K562 (cell line): ENCODE results near the gene ANO6. TPM values are rescaled to one million over a fixed set of nuclear protein-coding genes. Genes with fewer than 3 reads are reported as not detected.

Source experiments
- ATAC-seq: fragments of 200-7000 bp; cut with Tn5 transposase; 3 replicates; pipeline ENCODE4 v1.9.1; 2020; ENCODE audit warnings: moderate library complexity
- BruUV-seq: library from RNA; stranded (reverse); fragments of 400-500 nt; replicated peaks from 2 replicates; lab custom pipeline; 2021; lab: Mats Ljungman, UMichigan
- CTCF ChIA-PET: fragments of 300-600 bp; formaldehyde crosslinking; extraction: SDS; loops from one replicate; lab custom pipeline; 2021; ENCODE audit warnings: low intra/inter-chr PET ratio; lab: Yijun Ruan, JAX
- POLR2A ChIA-PET: fragments of 300-600, 350-650 bp; sonication (Branson Sonifier 250); formaldehyde crosslinking; extraction: SDS; loops from one replicate; lab custom pipeline; 2021; ENCODE audit warnings: antibody characterized with exemption, inconsistent platforms; lab: Yijun Ruan, JAX
- DNase-seq, 4 experiments: peaks; one replicate each; pipeline versions ENCODE4 v3.0.0 to v3.0.0-alpha.2; 2011 to 2018; ENCODE audit warnings: low spot score in 3 of 4, mixed read lengths in 3 of 4; ENCODE audit errors: extremely low read depth in 1 of 4
- FAIRE-seq: peaks from 2 replicates; lab custom pipeline; 2011; peaks lifted over from hg19 to GRCh38; lab: Jason Lieb, UNC
- H2AFZ ChIP-seq: 2 replicates; pipeline ENCODE4 v1.6.0; 2011; ENCODE audit warnings: low read depth, low read length, control low read depth, inconsistent platforms
- H3K27ac ChIP-seq: fragments of 200-600 bp; 3 replicates; pipeline ENCODE4 v1.8.0; 2011; ENCODE audit warnings: low read depth, mild to moderate bottlenecking, control low read depth, inconsistent platforms, low read length, moderate library complexity, mixed read lengths; ENCODE audit errors: extremely low read depth
- H3K27me3 ChIP-seq, 2 experiments: fragments of 300-600 bp in 1 of 2; 2 replicates in 1 of 2; 3 replicates in 1 of 2; pipeline versions ENCODE4 v1.6.0 to v1.8.0; 2011; ENCODE audit warnings: inconsistent platforms in 2 of 2, low read length in 2 of 2, mild to moderate bottlenecking in 1 of 2, mixed read lengths in 1 of 2, moderate library complexity in 1 of 2; ENCODE audit not compliant: control insufficient read depth in 2 of 2, insufficient read depth in 2 of 2
- H3K36me3 ChIP-seq: fragments of 300-600 bp; 3 replicates; pipeline ENCODE4 v1.8.0; 2011; ENCODE audit warnings: mild to moderate bottlenecking, low read length, inconsistent platforms; ENCODE audit not compliant: control insufficient read depth, insufficient read depth
- H3K4me1 ChIP-seq, 2 experiments: fragments of 200-600 bp in 1 of 2; replicated peaks in 1 of 2; 2 replicates in 1 of 2; 3 replicates in 1 of 2; pipeline versions ENCODE4 v1.5.1 to v1.8.0; 2011; ENCODE audit warnings: inconsistent platforms in 2 of 2, low read length in 2 of 2, mild to moderate bottlenecking in 1 of 2, mixed read lengths in 1 of 2, moderate library complexity in 1 of 2; ENCODE audit not compliant: control insufficient read depth in 2 of 2, insufficient read depth in 2 of 2
- H3K4me2 ChIP-seq: 2 replicates; pipeline ENCODE4 v1.6.1; 2011; ENCODE audit warnings: low read length, control low read depth, inconsistent platforms, mixed read lengths; ENCODE audit not compliant: insufficient read depth
- H3K4me3 ChIP-seq: fragments of 200-600 bp; sonication (generic), shearing (Covaris generic); 2 replicates; pipeline ENCODE4 v1.5.1; 2016; ENCODE audit warnings: control low read depth, inconsistent platforms
- H3K79me2 ChIP-seq: fragments of 200-600 bp; 3 replicates; pipeline ENCODE4 v1.8.0; 2011; ENCODE audit warnings: low read length, inconsistent platforms; ENCODE audit not compliant: control insufficient read depth, insufficient read depth
- H3K9ac ChIP-seq, 2 experiments: 2 replicates each; pipeline versions ENCODE4 v1.6.0 to v1.6.1; 2011; ENCODE audit warnings: low read depth in 2 of 2, low read length in 2 of 2, control low read depth in 1 of 2, inconsistent platforms in 1 of 2, mild to moderate bottlenecking in 1 of 2, mixed read lengths in 1 of 2; ENCODE audit not compliant: insufficient read depth in 1 of 2
- H3K9me1 ChIP-seq: one replicate; pipeline ENCODE4 v1.6.0; 2011; ENCODE audit warnings: inconsistent platforms, mild to moderate bottlenecking, low read length, moderate library complexity; ENCODE audit not compliant: control insufficient read depth, insufficient read depth
- H3K9me3 ChIP-seq: replicated peaks from 2 replicates; pipeline ENCODE4 v1.5.1; 2011; ENCODE audit warnings: low read depth, low read length, inconsistent platforms; ENCODE audit not compliant: control insufficient read depth, insufficient read depth
- H4K20me1 ChIP-seq: replicated peaks from 2 replicates; pipeline ENCODE4 v1.6.1; 2011; ENCODE audit warnings: low read length, inconsistent platforms, mixed read lengths; ENCODE audit not compliant: control insufficient read depth, insufficient read depth
- C11orf30 ChIP-seq: fragments of 450-650 bp; IDR thresholded peaks from 2 replicates; pipeline ENCODE4 v1.6.1; 2016; ENCODE audit warnings: low read depth, mild to moderate bottlenecking
- CBX2 ChIP-seq: fragments of 200-600 bp; sonication (generic); IDR thresholded peaks from one replicate; pipeline ENCODE4 v1.6.1; 2012; ENCODE audit warnings: mild to moderate bottlenecking, low read length, inconsistent platforms; ENCODE audit not compliant: insufficient read depth, poor library complexity, severe bottlenecking
- DIDO1 ChIP-seq: fragments of 450-650 bp; IDR thresholded peaks from 2 replicates; pipeline ENCODE4 v1.6.1; 2016; ENCODE audit warnings: low read depth, missing biosample characterization, missing genetic modification characterization
- DLX4 ChIP-seq: fragments of 250-450 bp; sonication (Bioruptor Pico); IDR thresholded peaks from 2 replicates; pipeline ENCODE4 v1.6.1; 2021; ENCODE audit warnings: mild to moderate bottlenecking
- MAFF ChIP-seq: IDR thresholded peaks from 2 replicates; pipeline ENCODE4 v1.6.1; 2012; ENCODE audit warnings: low read length, improper control_type of control experiment
- POLR2G ChIP-seq: fragments of 200-400 bp; formaldehyde crosslinking; IDR thresholded peaks from 2 replicates; pipeline ENCODE4 v1.6.1; 2017; ENCODE audit warnings: low read depth, mild to moderate bottlenecking, antibody characterized with exemption, low read length, moderate library complexity
- SMARCC2 ChIP-seq: fragments of 450-650 bp; IDR thresholded peaks from 2 replicates; pipeline ENCODE4 v1.6.1; 2017; ENCODE audit warnings: antibody characterized with exemption, moderate library complexity, mild to moderate bottlenecking, low read depth
- TRIM28 ChIP-seq: fragments of 450-650 bp; IDR thresholded peaks from 2 replicates; pipeline ENCODE4 v1.6.1; 2017
- U2AF1 ChIP-seq: fragments of 200-400 bp; formaldehyde crosslinking; optimal IDR thresholded peaks from 2 replicates; pipeline ENCODE3; 2017; ENCODE audit warnings: mild to moderate bottlenecking, low read depth, low read length, moderate library complexity
- ZNF232 ChIP-seq: sonication (generic); formaldehyde crosslinking; IDR thresholded peaks from 2 replicates; pipeline ENCODE4 v1.8.0; 2022; ENCODE audit warnings: mild to moderate bottlenecking, missing genetic modification reagents
- ZNF316 ChIP-seq: fragments of 450-650 bp; IDR thresholded peaks from 2 replicates; pipeline ENCODE4 v1.6.1; 2016
- ZNF395 ChIP-seq: fragments of 200-800 bp; sonication (Bioruptor generic); IDR thresholded peaks from 2 replicates; pipeline ENCODE4 v1.6.1; 2017; ENCODE audit warnings: missing genetic modification characterization, missing compliant biosample characterization
- ZNF668 ChIP-seq: fragments of 250-450 bp; sonication (Bioruptor Pico); IDR thresholded peaks from 2 replicates; pipeline ENCODE4 v1.8.0; 2022; ENCODE audit warnings: mild to moderate bottlenecking, inconsistent platforms
- WGBS: fragments of 100-300 bp; shearing (Covaris generic); methylation state at CpG from one replicate; pipeline ENCODE4 v1.1.6; 2016; ENCODE audit warnings: low coverage, mixed read lengths; ENCODE audit not compliant: insufficient coverage; ENCODE audit errors: missing lambda C conversion rate; 5-methylcytosine and 5-hydroxymethylcytosine counted together
- in situ Hi-C: fragments of 300-500 bp; cut with MboI; formaldehyde crosslinking; loops from 4 replicates; pipeline ENCODE4 v1.15.0; 2018; ENCODE audit warnings: inconsistent platforms, mixed read lengths
- intact Hi-C: fragments of 100-400 bp; cut with micrococcal nuclease; formaldehyde crosslinking; loops from 2 replicates; pipeline ENCODE4 v1.14.2; 2022
- polyA plus RNA-seq, 8 experiments: library from polyadenylated mRNA; depleted of rRNA in 4 of 8; stranded (reverse) in 5 of 8; unstranded in 3 of 8; fragments of >200 nt; fragmentation: Nextera tagmentation in 2 of 8; fragmentation: Illumina TruSeq in 1 of 8; extraction: Ambion mirVana in 2 of 8; extraction: Trizol in 1 of 8; gene quantifications; 2 replicates each; pipeline versions ENCODE4 v1.2.1 to v1.2.3, GENCODE V29; 2011 to 2014; ENCODE audit warnings: inconsistent platforms in 1 of 8, missing spikeins in 1 of 8
- total RNA-seq, 7 experiments: library from RNA; depleted of rRNA in 6 of 7; stranded (reverse); fragments of >200 nt in 6 of 7; fragmentation: Illumina TruSeq in 2 of 7; extraction: Trizol in 2 of 7; gene quantifications; 2 replicates each; pipeline versions ENCODE4 v1.2.1 to v1.2.3, GENCODE V29; 2011 to 2021; ENCODE audit warnings: low replicate concordance in 1 of 7

Gene ANO6
- total and polyA plus RNA-seq, 9 of the 15 experiments (the other 6 are each of a cell fraction or from before 2014, with no cell fraction given) = 3.5 to 24.7 (median 20.3) TPM

- H3K79me2 ChIP-seq = no peaks in the 10 kb centered on the region
- intact Hi-C loops (no loop called here), in situ Hi-C loops (no loop called here)
- H4K20me1 ChIP-seq = no peaks in the 10 kb centered on the region
- ATAC-seq (no peak), FAIRE-seq (no peak), DNase-seq (no peak)
- POLR2A ChIA-PET = no interaction called here
- CTCF ChIA-PET = no interaction called here
- H3K27ac ChIP-seq = no peak overlapping the region
- H3K9ac ChIP-seq = no peak overlapping the region
- BruUV-seq = no TSS peak
- no peak overlapping the region for H3K4me2 ChIP-seq
- TF ChIP-seq SMARCC2 = no peak
- H3K36me3 ChIP-seq = no peaks in the 10 kb centered on the region
- no peaks in the 10 kb centered on the region for H3K4me1 ChIP-seq
- no peak overlapping the region for H2AFZ ChIP-seq
- H3K9me1 ChIP-seq = no peaks in the 10 kb centered on the region
- WGBS = 7% methylated on average over 1 of the region's 1 CpG
- no peaks in the 10 kb centered on the region for H3K9me3 ChIP-seq
- no peak overlapping the region for H3K4me3 ChIP-seq
- H3K27me3 ChIP-seq = no peaks in the 10 kb centered on the region
Observed at GRCh38 chr12:45458238-45458637, 242.3 kb downstream of the ANO6 start.

GRCh38 chr12:45458854-45459807 is 243.2 kb downstream of the ANO6 start:
- in situ Hi-C loops (no loop called here), intact Hi-C loops (no loop called here)
- Histone ChIP-seq H3K9ac (no peak overlapping the region), H3K27ac (no peak overlapping the region), H3K4me3 (no peak overlapping the region), H4K20me1 (no peaks in the 10 kb centered on the region), H3K9me3 (no peaks in the 10 kb centered on the region), H3K4me2 (no peak overlapping the region), H3K27me3 (no peaks in the 10 kb centered on the region), H3K9me1 (no peaks in the 10 kb centered on the region), H3K79me2 (no peaks in the 10 kb centered on the region), H3K4me1 (no peaks in the 10 kb centered on the region), H2AFZ (no peak overlapping the region), H3K36me3 (no peaks in the 10 kb centered on the region)
- ATAC-seq (no peak), FAIRE-seq (no peak), DNase-seq (no peak)
- WGBS = 0% methylated on average over 4 of the region's 4 CpGs
- ChIA-PET POLR2A (no interaction called here), CTCF (no interaction called here)
- no TSS peak for BruUV-seq
- TF ChIP-seq TRIM28 = no peak
- 0 out of 2 replicates have a peak, but pooled peaks have one; percentile 34 for TF ChIP-seq MAFF
- TF ChIP-seq CBX2 = no peak
- no peak for TF ChIP-seq ZNF668 (CRISPR knock-in tag)
- no peak for TF ChIP-seq POLR2G
- TF ChIP-seq DLX4 (CRISPR knock-in tag) = no peak
- TF ChIP-seq DIDO1 (tag) = no peak
- TF ChIP-seq ZNF232 = no peak
- no peak for TF ChIP-seq U2AF1
- 0 out of 2 replicates have a peak, but pooled peaks have one; percentile 21 for TF ChIP-seq C11orf30
- TF ChIP-seq ZNF316 = peak; percentile 62; the same call in 1 of the 2 replicates
- no peak for TF ChIP-seq ZNF395 (CRISPR knock-in tag)
